NT2/D1 (cell line): ENCODE measurements around the gene GRXCR1.

ENCODE experiments used
- DNase-seq: peaks from one replicate; pipeline ENCODE4 v3.0.0-alpha.2; 2011; ENCODE audit warnings: low read depth, low spot score
- H3K27me3 ChIP-seq: 2 replicates; pipeline ENCODE4 v1.6.0; 2011; ENCODE audit warnings: mild to moderate bottlenecking; ENCODE audit not compliant: insufficient read length, insufficient read depth
- H3K36me3 ChIP-seq: 2 replicates; pipeline ENCODE4 v1.6.1; 2011; ENCODE audit warnings: mild to moderate bottlenecking, low read length, mixed read lengths; ENCODE audit not compliant: insufficient read depth, insufficient read length
- H3K4me1 ChIP-seq: 2 replicates; pipeline ENCODE4 v1.5.1; 2011; ENCODE audit not compliant: insufficient read depth, insufficient read length
- H3K4me3 ChIP-seq: 2 replicates; pipeline ENCODE4 v1.5.1; 2011; ENCODE audit warnings: low read depth; ENCODE audit not compliant: insufficient read length
- H3K9ac ChIP-seq: 2 replicates; pipeline ENCODE4 v1.6.0; 2011; ENCODE audit warnings: low read depth; ENCODE audit not compliant: insufficient read length
- H3K9me3 ChIP-seq: 2 replicates; pipeline ENCODE4 v1.5.1; 2011; ENCODE audit warnings: mild to moderate bottlenecking, low read length; ENCODE audit not compliant: insufficient read depth
- SUZ12 ChIP-seq: IDR thresholded peaks from 2 replicates; pipeline ENCODE4 v1.6.1; 2011; ENCODE audit not compliant: insufficient read length, insufficient read depth; ENCODE audit errors: extremely low read depth
- YY1 ChIP-seq: IDR thresholded peaks from 2 replicates; pipeline ENCODE4 v1.6.1; 2011; ENCODE audit not compliant: insufficient read length, insufficient read depth
- ZNF274 ChIP-seq: IDR thresholded peaks from 2 replicates; pipeline ENCODE4 v1.6.1; 2011; ENCODE audit warnings: mild to moderate bottlenecking, low read depth, low read length

The GRXCR1 gene

DNA sequence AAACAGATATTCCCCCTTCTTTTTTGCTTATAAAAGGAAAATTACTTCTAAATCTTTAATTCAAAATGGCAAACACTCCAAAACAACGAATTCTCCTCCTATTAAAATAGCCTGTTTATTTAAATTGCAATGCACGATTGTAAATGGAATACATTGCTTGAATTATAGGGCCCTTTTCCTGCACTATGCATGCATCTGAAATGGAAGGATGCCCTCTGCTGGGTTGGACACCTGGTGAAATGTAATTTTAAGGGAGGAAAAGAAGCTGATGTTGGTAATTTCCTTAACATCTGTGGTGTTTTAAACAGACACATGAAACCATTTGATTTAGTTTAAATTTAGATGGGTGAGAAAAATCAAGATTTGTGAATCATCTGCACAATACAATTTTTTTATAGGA is 72.8 kb downstream of the GRXCR1 start:
- Histone ChIP-seq H3K4me3 (no peak overlapping the region), H3K36me3 (no peaks in the 10 kb centered on the region), H3K27me3 (no peaks in the 10 kb centered on the region), H3K4me1 (no peaks in the 10 kb centered on the region), H3K9ac (no peak overlapping the region), H3K9me3 (peaks cover 6% of the 10 kb centered on the region; the same call in 1 of the 2 replicates)
- TF ChIP-seq YY1 (no peak), ZNF274 (no peak), SUZ12 (no peak)
- no peak for DNase-seq

DNA sequence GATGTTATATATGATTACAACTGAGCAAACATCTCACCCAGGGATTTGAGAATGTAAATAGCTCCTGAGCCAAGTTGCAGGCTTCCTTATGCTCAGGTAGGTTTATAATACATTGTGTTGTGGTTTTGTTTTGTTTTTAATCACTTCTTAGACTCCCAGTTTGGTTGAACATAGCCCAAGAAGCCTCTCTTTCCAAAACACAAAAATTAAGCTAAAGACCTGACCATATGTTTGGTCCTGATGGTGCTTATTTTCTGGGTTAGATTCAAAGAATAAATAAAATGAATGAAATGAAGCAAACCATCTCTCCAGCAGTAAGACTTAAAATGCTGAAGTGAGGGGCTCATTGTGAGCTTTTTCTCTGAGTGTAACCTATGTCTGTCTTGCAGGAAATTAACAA is 93.5 kb downstream of the GRXCR1 start:
- no peak for DNase-seq
- TF ChIP-seq ZNF274 (no peak), YY1 (no peak), SUZ12 (no peak)
- H3K27me3 ChIP-seq, result no peaks in the 10 kb centered on the region
- no peaks in the 10 kb centered on the region for H3K4me1 ChIP-seq
- no peaks in the 10 kb centered on the region for H3K36me3 ChIP-seq
- no peaks in the 10 kb centered on the region for H3K9me3 ChIP-seq
- no peak overlapping the region for H3K4me3 ChIP-seq
- H3K9ac ChIP-seq, result no peak overlapping the region

DNA sequence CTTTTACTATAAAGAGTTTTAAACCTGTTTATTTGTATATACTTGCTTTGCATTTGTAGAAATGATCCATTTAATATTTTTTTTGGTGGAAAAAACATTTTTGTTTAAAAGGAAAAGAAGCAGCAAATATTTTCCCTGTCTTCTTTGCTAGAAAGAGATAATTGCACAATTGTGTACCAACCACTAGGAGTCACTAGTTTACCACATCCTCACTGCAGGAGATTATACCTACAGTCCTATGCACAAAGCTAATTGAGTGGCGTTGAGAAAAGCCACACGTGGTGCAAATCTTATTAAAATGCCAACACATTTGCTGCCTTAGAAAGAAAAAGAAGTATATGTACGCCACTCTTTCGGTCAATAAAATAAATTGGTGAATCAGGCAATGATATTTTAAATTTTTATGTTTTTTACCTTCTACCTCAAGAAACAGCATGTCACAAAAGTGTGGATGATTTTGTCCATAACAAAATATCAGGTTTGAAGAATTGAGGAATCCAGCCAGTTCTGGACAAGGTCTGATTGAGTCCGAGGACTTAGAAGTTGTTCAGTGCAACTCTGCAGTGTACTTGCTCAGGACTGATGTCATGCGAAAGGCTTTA is 102.9 kb downstream of the GRXCR1 start:
- no peak for DNase-seq
- H3K4me1 ChIP-seq, result no peaks in the 10 kb centered on the region
- H3K36me3 ChIP-seq, result no peaks in the 10 kb centered on the region
- no peak overlapping the region for H3K4me3 ChIP-seq
- no peaks in the 10 kb centered on the region for H3K9me3 ChIP-seq
- TF ChIP-seq YY1 (no peak), ZNF274 (no peak), SUZ12 (no peak)
- no peak overlapping the region for H3K9ac ChIP-seq
- H3K27me3 ChIP-seq, result no peaks in the 10 kb centered on the region

DNA sequence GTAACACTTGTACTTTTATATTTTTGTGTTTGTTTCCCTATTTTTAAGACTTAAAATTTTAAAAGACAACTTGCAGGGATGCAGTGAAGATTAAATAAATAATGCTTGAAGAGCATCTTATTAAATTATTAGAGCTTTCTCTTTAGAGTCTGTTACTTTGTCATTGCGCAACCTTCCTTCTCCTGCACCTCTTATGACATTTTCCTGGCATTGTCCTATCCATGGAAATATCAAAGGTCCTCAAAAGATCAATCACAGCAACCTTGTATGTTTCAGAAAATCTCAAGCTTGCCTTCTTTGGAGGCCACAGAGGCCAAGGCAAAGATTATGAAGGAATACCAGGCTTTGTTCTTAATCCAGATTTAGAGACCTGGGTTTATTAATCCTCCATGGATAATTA is 116.3 kb downstream of the GRXCR1 start:
- TF ChIP-seq ZNF274 (no peak), YY1 (no peak), SUZ12 (no peak)
- DNase-seq, result no peak
- no peaks in the 10 kb centered on the region for H3K27me3 ChIP-seq
- H3K36me3 ChIP-seq, result no peaks in the 10 kb centered on the region
- H3K4me3 ChIP-seq, result no peak overlapping the region
- H3K4me1 ChIP-seq, result no peaks in the 10 kb centered on the region
- H3K9me3 ChIP-seq, result peaks cover 16% of the 10 kb centered on the region; the same call in 1 of the 2 replicates
- H3K9ac ChIP-seq, result no peak overlapping the region

DNA sequence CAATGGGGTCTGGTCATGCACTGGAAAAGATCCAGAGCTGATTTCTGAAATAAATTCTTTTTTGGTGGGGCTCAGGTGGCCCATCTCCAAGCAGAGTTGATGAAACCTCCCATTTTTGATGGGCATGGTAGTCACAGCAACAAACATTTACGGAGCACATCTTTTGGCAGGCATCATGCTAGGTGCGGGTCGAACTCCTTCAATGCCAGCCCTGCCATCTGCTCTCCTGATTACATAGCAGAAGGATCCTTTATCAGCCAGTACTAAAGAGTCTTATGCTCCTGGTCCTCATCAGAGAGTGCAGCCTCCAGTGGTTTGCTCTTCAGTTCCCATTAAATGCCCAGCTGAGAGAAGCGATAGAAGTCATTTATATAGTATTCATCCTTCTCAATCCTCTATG is 121.7 kb downstream of the GRXCR1 start:
- no peaks in the 10 kb centered on the region for H3K4me1 ChIP-seq
- H3K9ac ChIP-seq, result no peak overlapping the region
- H3K4me3 ChIP-seq, result no peak overlapping the region
- H3K27me3 ChIP-seq, result no peaks in the 10 kb centered on the region
- DNase-seq, result no peak
- no peaks in the 10 kb centered on the region for H3K9me3 ChIP-seq
- no peaks in the 10 kb centered on the region for H3K36me3 ChIP-seq
- TF ChIP-seq SUZ12 (no peak), YY1 (no peak), ZNF274 (no peak)

DNA sequence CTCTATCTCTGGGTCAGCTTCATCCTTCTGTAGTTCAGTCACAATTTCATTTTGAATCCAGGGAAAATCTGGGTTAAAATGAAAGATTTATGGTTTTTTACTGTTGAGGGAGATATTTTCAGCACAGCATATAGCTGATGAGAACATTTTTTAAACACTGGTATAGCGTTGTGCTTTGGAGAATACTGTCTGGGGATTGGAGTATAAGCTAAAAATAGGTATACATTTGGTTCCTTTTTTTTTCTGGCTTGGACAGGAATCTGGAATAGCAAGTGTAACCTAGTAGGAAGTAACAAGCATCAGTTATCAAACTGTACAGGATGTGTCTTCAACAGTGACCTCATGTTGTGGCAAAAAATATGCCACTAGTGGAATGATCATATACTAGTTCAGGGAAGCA is 149.1 kb downstream of the GRXCR1 start:
- Histone ChIP-seq H3K9me3 (no peaks in the 10 kb centered on the region), H3K4me1 (no peaks in the 10 kb centered on the region), H3K4me3 (no peak overlapping the region), H3K27me3 (no peaks in the 10 kb centered on the region), H3K36me3 (no peaks in the 10 kb centered on the region), H3K9ac (no peak overlapping the region)
- TF ChIP-seq ZNF274 (no peak), YY1 (no peak), SUZ12 (no peak)
- no peak for DNase-seq

DNA sequence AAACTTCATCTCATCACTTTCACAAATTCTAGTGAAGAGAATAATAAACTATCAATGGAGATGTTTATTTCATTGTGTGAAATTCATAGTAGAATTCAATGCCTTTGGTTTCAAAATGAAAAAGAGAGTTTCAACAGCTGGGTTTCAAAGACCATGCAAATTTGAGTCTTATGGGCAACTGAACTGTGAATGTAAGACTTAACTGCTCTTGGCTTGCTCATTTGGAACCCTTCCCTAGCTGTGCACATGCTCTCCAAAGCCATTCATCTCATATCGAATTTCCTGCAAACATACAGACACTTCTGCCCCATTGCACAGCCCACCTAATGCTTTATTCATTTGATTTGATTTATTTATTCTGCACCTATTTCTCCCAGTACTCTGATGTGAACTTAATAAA is 154.5 kb downstream of the GRXCR1 start:
- Histone ChIP-seq H3K36me3 (no peaks in the 10 kb centered on the region), H3K9ac (no peak overlapping the region), H3K4me1 (no peaks in the 10 kb centered on the region), H3K27me3 (no peaks in the 10 kb centered on the region), H3K4me3 (no peak overlapping the region), H3K9me3 (no peaks in the 10 kb centered on the region)
- DNase-seq, result no peak
- TF ChIP-seq ZNF274, result no peak
- no peak for TF ChIP-seq SUZ12
